ENCODE data around the gene ADI1.
"Not testable (repeated sequence)": the region's sequence is repeated elsewhere in the genome, so short reads cannot be mapped to it uniquely, and the experiment has no call there.

DNA sequence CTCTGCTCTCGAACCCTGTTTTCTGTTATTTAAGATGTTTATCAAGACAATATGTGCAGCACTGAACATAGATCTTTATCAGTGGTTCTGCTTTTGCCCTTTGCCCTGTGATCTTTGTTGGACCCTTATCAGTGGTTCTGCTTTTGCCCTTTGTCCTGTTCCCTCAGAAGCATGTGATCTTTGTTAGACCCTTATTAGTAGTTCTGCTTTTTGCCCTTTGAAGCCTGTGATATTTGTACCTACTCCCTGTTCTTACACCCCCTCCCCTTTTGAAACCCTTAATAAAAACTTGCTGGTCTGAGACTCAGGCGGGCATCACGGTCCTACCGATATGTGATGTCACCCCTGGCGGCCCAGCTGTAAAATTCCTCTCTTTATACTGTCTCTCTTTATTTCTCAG lies 3.9 kb downstream of the ADI1 start:
- TF ChIP-seq, protein P1, sequence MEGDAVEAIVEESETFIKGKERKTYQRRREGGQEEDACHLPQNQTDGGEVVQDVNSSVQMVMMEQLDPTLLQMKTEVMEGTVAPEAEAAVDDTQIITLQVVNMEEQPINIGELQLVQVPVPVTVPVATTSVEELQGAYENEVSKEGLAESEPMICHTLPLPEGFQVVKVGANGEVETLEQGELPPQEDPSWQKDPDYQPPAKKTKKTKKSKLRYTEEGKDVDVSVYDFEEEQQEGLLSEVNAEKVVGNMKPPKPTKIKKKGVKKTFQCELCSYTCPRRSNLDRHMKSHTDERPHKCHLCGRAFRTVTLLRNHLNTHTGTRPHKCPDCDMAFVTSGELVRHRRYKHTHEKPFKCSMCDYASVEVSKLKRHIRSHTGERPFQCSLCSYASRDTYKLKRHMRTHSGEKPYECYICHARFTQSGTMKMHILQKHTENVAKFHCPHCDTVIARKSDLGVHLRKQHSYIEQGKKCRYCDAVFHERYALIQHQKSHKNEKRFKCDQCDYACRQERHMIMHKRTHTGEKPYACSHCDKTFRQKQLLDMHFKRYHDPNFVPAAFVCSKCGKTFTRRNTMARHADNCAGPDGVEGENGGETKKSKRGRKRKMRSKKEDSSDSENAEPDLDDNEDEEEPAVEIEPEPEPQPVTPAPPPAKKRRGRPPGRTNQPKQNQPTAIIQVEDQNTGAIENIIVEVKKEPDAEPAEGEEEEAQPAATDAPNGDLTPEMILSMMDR (IDR thresholded peaks at IDR 0.05): not testable (repeated sequence)
- not testable (repeated sequence) for TF ChIP-seq POLR2AphosphoS5 (IDR thresholded peaks at IDR 0.05); EP300 (IDR thresholded peaks at IDR 0.05; ENCODE audit: low read depth)

All from transverse colon (tissue), 4 donors.